A549 (cell line): ENCODE data around the gene FUS.

Source experiments
- CHD2 ChIP-seq: fragments of 150-350 bp; IDR thresholded peaks from 2 replicates; pipeline ENCODE4 v1.6.1; 2014; ENCODE audit warnings: low read length; ENCODE audit not compliant: partially characterized antibody
- HEYL ChIP-seq: fragments of 250-450 bp; sonication (Bioruptor Pico); IDR thresholded peaks from 2 replicates; pipeline ENCODE4 v1.8.0; 2021; ENCODE audit warnings: mild to moderate bottlenecking, moderate library complexity
- MYC ChIP-seq: IDR thresholded peaks from 2 replicates; pipeline ENCODE4 v1.6.1; 2012; ENCODE audit warnings: mild to moderate bottlenecking, inconsistent platforms, low read length, improper control_type of control experiment, borderline replicate concordance
- NFE2L2 ChIP-seq: fragments of 150-350 bp; conservative IDR thresholded peaks from 2 replicates; pipeline ENCODE4 v1.6.1; 2014; ENCODE audit warnings: low read length
- POLR2A ChIP-seq: IDR thresholded peaks from 2 replicates; pipeline ENCODE4 v1.6.1; 2012; ENCODE audit warnings: mild to moderate bottlenecking, low read length
- POLR2AphosphoS2 ChIP-seq: conservative IDR thresholded peaks from 2 replicates; pipeline ENCODE4 v1.6.1; 2012; ENCODE audit warnings: low read length, improper control_type of control experiment, inconsistent platforms
- RAD21 ChIP-seq, 2 experiments: fragments of >200 bp in 1 of 2; sonication (Bioruptor Twin) in 1 of 2; formaldehyde crosslinking in 1 of 2; IDR thresholded peaks in 1 of 2; conservative IDR thresholded peaks in 1 of 2; 2 replicates in 1 of 2; 3 replicates in 1 of 2; pipeline ENCODE4 v1.6.1; 2012 to 2018; ENCODE audit warnings: inconsistent platforms in 1 of 2
- RCOR1 ChIP-seq: fragments of 150-350 bp; IDR thresholded peaks from 2 replicates; pipeline ENCODE4 v1.6.1; 2014; ENCODE audit warnings: antibody characterized with exemption, low read length, low read depth
- RFX5 ChIP-seq: fragments of 450-650 bp; IDR thresholded peaks from 2 replicates; pipeline ENCODE4 v1.7.1; 2014; ENCODE audit warnings: antibody characterized with exemption, mild to moderate bottlenecking, moderate library complexity
- TF ChIP-seq, protein P1 (sequence below): fragments of >200 bp; sonication (Bioruptor Twin); formaldehyde crosslinking; IDR thresholded peaks from 3 replicates; pipeline ENCODE4 v1.5.1; 2016
- TF ChIP-seq, protein P2 (sequence below): fragments of >200 bp; sonication (Bioruptor Twin); formaldehyde crosslinking; IDR thresholded peaks from 3 replicates; pipeline ENCODE4 v1.6.1; 2016

DNA sequence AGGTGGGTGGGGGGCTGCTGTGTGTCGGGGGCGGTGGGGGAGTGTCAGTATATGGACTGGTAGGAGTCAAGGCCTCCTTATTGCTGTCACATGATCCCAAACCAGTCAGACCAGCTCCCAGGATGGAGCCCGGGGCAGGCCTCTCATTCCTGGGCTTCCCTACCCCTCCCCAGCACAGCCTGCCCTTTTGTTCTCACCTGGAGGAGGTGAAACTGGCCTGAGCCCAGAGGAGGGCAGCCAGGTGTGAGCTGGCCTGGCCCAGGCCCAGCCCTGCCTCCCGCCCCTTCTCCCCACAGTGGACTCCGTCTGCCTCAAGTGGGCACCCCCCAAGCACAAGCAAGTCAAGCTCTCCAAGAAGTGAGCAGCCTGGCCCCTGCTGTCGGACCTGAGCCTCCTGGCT is 49.0 kb upstream of the FUS start:
- TF ChIP-seq POLR2A, result no peak
- TF ChIP-seq, protein P1, sequence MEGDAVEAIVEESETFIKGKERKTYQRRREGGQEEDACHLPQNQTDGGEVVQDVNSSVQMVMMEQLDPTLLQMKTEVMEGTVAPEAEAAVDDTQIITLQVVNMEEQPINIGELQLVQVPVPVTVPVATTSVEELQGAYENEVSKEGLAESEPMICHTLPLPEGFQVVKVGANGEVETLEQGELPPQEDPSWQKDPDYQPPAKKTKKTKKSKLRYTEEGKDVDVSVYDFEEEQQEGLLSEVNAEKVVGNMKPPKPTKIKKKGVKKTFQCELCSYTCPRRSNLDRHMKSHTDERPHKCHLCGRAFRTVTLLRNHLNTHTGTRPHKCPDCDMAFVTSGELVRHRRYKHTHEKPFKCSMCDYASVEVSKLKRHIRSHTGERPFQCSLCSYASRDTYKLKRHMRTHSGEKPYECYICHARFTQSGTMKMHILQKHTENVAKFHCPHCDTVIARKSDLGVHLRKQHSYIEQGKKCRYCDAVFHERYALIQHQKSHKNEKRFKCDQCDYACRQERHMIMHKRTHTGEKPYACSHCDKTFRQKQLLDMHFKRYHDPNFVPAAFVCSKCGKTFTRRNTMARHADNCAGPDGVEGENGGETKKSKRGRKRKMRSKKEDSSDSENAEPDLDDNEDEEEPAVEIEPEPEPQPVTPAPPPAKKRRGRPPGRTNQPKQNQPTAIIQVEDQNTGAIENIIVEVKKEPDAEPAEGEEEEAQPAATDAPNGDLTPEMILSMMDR, result no peak
- no peak for TF ChIP-seq HEYL (CRISPR knock-in tag)
- TF ChIP-seq POLR2AphosphoS2, result no peak
- no peak for TF ChIP-seq RFX5
- TF ChIP-seq MYC, result no peak
- no peak for TF ChIP-seq CHD2
- TF ChIP-seq, protein P2, sequence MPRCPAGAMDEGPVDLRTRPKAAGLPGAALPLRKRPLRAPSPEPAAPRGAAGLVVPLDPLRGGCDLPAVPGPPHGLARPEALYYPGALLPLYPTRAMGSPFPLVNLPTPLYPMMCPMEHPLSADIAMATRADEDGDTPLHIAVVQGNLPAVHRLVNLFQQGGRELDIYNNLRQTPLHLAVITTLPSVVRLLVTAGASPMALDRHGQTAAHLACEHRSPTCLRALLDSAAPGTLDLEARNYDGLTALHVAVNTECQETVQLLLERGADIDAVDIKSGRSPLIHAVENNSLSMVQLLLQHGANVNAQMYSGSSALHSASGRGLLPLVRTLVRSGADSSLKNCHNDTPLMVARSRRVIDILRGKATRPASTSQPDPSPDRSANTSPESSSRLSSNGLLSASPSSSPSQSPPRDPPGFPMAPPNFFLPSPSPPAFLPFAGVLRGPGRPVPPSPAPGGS, result no peak
- no peak for TF ChIP-seq RAD21 (conservative IDR thresholded peaks at IDR 0.05 in 1 of 2, IDR thresholded peaks at IDR 0.05 in 1 of 2)
- TF ChIP-seq NFE2L2, result no peak
- no peak for TF ChIP-seq RCOR1
